GM19395 (cell line): Measurements from ENCODE around the gene LRRC4C.

Experiments used
- ATAC-seq: cut with Tn5 transposase; IDR thresholded peaks from one replicate; pipeline ENCODE4 v1.9.1; 2021; ENCODE audit warnings: mild to moderate bottlenecking, moderate library complexity; ENCODE audit not compliant: unreplicated experiment

Gene LRRC4C

DNA sequence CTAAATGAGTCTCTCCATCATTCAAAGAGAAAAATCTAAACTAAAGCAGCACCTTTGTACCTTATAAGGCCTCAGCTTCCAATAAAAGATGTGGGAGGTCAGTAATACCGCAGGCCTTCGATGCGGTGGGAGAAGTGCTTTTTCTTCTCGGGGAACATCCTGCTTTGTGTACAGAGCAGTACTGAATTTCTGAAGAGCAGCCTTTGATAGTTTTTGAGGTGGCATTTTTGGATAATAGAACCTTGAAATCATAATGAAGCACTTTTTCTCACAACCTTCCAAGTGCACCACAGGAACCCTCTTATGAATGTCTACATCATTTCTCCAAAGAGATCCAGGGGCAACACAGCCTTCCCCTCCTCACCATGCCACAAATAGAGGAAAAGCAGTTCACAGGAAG is 39.6 kb downstream of the LRRC4C start:
- ATAC-seq = no peak

DNA sequence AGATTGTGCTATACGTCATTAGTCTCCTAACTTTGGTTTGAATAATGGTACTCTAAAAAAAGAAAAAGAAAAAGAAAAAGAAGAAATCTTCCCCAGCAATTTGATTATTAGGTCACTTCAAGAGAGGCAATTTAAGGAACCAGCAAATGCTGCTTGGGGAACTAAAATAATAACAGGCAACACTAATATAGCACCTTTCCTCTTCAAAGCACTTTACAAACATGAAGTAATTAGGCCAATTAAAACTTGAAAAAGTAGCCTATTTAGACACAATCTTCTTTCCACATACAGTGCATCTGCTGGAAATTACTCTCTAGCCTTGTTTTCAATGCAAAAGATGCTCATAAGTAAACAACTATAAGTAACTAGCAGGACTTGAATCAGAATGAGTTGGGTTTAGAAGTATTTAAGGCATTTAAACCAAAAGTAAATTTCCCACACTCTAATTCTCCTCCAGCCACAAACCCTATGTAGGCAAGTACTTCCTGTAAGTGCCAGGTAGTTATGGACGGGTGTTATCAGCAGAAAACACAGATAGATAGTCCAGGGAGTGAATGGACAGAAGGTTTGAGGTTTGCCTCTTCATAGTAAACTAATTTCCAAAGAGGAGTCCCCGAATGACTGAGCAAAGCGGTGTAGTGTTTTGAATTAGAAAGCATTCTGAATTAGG is 44.5 kb downstream of the LRRC4C start:
- no peak for ATAC-seq

GRCh38 chr11:41413843-41414242 is 45.6 kb downstream of the LRRC4C start:
- no peak for ATAC-seq

GRCh38 chr11:41405812-41406211 is 53.6 kb downstream of the LRRC4C start:
- ATAC-seq = no peak

GRCh38 chr11:41404109-41404508 is 55.3 kb downstream of the LRRC4C start:
- ATAC-seq = no peak

- ATAC-seq = no peak
Observed at GRCh38 chr11:41403458-41403857, 56.0 kb downstream of the LRRC4C start.

DNA sequence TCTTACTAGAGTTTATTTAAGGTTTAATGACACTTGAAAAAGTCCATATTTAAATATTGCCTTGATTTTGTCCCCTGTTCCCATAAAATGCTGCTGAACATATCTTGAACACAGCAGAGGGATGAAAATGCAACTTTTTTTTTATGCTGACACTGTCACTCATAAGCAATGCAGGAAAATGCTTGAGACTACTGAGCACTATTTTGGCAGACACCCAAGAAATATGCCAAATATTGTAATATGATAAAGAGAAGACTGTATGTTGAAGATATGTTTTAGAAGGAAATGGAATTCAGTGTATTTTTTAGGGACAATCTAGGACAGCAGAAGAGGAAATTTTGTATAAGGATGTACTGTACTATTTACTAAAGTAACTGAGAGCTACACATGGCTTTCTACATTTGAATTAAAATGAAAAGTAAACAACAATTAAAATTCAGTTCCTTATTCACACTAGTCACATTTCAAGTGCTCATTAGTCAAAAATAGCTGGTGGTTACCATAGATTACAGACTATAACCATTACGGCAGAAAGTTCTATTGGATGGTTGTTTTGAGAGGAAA is 58.6 kb downstream of the LRRC4C start:
- ATAC-seq = no peak

DNA sequence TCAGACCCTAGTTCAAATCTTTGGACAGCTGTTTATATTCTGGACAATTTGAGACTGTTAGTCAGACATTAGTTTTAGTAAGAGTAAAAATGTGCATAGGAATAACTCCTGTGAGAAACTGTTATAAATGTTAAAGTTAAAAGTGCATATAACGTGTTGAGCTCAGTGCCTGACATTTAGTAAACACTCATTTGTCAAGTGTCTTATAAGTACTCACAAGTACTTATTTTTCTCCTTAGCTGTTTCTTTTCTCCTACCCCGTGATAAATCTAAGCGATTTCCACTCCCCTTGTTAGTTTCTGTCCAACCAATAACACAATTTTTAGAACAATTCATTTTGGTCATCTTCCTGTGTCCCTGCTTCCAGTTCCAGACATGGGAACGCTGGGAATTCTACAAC is 59.3 kb downstream of the LRRC4C start:
- no peak for ATAC-seq

GRCh38 chr11:41399323-41399722 is 60.1 kb downstream of the LRRC4C start:
- ATAC-seq = no peak

- ATAC-seq = no peak
Observed at GRCh38 chr11:41398175-41398574, 61.3 kb downstream of the LRRC4C start.

DNA sequence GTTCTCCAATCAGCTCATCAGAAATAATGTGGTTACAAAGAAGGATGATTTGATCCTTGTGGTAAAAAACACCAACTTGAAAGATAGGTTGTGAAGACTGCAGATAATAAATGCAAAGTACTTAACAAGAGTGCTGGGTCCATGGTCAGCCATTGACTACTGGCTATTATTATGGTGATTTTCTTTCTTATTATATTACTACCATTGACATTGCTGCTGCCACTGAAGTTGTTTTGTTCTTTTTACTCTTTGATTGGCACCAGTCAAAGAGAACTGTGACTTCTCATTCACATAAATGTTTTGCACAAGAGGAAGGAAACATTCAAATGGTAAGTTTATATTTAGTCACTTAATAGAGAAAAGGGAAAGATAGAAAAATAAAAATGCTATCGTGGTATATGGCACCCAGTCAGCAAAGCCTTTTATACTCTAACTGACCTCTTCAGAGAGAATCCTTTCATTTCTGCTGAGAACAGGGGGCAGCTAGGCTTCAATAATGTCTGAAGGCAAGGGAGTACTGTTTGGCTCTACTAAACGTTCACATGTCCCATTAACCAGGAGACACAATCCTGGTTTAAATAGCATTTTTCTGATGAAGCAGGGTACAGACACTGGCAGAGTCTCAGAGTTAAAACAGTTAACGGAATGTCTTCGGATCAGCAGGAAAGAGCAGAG is 64.8 kb downstream of the LRRC4C start:
- no peak for ATAC-seq

- ATAC-seq = no peak
Observed at GRCh38 chr11:41392596-41392995, 66.9 kb downstream of the LRRC4C start.

DNA sequence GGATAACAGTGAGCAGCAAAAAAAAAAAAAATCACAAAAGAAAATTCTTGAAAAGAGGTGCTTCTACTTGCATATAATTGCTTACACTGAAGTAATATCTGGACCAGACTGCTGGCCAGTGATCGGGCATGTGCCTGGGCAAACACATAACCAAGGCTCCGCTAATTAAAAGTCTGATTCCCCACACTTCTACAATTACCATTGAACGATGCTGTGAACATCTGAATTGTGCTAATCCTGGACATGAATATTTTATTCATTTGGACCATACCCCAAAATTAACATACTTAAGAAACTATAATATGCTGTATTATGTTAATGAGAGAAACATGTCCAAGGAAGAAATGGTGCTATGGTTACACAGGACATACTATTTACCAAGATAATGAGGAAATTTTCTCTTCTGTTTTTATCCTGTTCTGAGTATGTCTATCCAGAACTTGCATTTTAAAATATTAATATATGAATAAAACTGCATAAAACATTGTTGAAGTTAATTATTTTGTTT is 69.8 kb downstream of the LRRC4C start:
- no peak for ATAC-seq

GRCh38 chr11:41384329-41384728 is 75.1 kb downstream of the LRRC4C start:
- no peak for ATAC-seq

GRCh38 chr11:41383768-41384167 is 75.7 kb downstream of the LRRC4C start:
- no peak for ATAC-seq

DNA sequence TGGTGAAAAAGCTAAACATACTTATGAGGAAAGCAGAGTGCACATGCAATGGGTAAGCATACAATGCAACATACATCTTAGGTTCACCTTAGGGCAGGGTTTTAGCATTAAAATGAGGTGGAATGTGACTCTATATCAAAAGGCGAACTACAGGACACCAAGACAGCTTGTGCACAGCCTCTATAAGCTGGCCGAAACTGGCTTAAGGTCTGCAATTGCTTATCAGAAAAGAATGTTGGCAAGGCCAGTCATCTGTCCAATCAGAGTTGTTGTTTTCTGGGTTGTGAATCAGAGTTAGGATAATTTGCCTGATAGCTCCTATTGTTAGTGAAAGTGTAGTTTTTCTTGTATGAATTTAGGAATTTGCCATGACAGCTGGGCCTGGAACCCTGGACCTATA is 76.5 kb downstream of the LRRC4C start:
- no peak for ATAC-seq

DNA sequence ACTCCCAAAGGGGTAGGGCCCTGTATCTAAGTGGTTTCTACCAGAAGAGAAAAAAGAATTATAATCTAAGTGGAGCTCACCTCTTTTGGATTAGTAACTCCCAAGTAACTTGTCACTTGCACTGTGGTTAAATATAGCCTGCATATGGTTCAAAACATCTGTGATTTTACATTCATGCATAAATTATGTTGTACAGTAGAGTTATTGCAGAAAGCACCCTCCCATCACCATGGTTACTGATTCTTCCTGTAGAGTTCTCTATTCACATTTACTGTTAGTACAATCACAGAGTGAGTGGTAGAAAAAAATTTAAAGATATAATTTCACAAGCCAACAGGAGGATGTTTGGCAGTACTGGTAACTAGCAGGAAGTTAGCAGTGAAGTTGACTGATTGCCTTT is 80.4 kb downstream of the LRRC4C start:
- no peak for ATAC-seq

DNA sequence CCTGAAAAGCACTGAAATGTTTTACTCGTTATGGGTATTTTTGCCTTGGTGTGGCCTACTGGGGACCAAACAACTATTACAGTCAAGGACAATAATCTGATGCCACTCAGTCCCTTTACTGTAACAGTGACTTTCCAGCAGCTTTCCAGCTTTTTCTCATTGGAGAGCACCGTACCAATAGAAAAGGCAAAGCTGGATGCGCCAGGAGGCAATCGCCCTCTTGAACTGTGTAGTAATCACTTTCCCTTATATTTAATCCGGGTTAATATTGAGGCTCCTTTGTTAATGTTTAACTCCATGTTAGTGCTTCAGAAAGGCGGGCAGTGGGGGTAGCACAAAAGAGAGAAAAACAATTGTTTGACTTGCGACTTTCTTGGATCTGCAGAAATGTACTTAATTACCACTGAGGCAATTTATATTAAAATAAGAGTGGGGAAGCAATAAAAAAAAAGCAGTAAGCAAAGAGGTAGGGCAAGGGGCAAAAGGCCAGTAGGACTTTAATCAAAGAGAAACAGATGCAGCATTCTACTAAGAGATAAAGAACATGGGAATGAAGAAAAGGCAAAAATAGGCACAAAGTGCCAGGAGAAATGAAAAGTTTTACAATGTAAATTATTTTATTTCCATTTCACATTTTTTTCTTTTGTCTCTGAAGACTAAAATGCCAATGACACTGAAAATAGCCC is 81.6 kb downstream of the LRRC4C start:
- no peak for ATAC-seq

- no peak for ATAC-seq
Observed at GRCh38 chr11:41351825-41352224, 107.6 kb downstream of the LRRC4C start.

- no peak for ATAC-seq
Observed at GRCh38 chr11:41346042-41346441, 113.4 kb downstream of the LRRC4C start.

DNA sequence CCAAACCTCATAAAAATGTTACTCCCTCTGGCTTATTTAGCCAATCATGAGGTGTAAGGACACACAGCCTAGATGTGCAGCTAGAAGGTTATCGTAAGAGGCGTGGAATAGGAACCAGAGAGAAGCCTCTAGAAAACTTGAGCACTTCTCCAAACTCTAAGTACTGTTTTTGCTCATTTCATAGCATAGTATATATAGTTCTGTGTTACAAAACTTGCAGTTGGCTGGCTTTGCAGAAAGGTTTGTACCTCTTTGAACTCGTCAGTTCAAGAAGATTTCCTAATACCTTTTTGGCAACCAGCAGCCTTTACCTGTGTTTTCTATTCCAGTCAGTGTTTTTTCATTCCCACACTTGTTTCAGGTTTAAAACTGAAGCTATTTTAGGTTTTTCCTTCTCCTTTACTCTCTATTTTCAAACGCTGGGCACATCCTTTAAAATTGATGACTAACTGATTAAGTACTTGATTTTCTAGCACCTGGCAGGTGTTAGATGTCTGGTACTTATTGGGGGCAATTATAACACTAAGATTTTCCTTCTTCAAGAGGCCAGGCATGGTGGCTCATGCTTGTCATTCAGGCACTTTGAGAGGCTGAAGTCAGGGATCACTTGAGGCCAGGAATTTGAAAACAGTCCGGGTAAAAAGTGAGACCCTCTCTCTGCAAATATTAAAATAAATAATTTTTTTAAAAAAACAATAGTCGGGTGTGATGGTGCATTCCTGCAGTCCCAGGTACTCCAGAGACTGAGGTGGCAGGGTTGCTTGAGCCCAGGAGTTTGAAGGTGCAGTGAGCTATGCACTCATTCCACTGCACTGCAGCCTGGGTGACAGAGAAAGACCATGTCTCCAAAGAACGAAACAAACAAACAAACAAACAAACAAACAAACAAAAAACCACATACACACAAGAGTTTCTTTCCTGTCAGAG is 125.2 kb downstream of the LRRC4C start:
- ATAC-seq = no peak
